GM04503 (cell line): ENCODE measurements around the gene YBX1.
"Not testable (repeated sequence)": the region's sequence is repeated elsewhere in the genome, so short reads cannot be mapped to it uniquely, and the experiment has no call there.

Source experiments
- DNase-seq: peaks from one replicate; pipeline ENCODE4 v3.0.0-alpha.2; 2012; ENCODE audit warnings: low read depth

The YBX1 gene

DNA sequence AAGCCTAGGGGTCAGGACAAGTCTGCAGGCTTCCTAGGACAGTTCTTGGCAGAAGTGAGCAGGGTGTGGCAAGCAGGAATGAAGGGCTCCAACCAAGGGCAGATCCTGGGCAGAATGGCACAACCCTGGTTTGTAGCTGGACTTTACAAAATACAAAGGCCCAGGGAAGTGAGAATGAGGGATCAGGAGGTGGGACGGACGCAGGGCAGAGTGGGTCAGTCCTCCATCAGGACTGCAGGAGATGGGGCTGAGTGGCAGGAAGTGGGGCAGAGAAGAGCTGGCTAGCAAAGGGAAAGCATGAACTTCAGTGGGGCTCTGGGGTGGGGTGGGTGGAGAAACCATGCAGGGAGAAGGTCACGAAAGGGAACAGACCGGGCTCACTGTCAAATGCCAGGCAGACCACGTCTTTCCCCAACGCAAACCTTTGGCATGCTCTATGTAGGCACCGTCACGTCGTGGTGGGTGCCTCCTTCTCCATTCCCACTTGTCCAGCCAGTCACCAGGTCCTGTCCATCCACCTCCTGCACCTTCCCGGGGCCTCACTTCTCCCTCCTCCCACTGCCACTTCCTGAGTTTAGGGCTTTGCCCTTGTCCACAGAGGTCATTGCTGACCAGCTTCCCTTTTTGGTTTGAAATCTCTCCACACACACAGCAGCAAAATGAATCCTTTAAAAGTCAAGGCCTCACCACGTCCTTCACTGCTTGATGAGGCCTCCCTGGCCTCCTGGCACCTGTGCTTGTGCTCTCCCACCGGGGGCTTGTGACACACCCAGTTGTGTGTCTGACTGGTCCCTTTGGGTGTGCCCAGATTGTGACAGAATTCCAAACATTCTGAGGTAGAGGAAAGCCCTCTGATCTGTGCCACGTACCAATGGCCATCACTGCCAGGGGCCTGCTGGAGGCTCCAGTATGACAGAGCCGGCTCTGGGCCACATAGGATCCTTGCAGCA lies 66.5 kb downstream of the YBX1 start:
- DNase-seq: no peak

DNA sequence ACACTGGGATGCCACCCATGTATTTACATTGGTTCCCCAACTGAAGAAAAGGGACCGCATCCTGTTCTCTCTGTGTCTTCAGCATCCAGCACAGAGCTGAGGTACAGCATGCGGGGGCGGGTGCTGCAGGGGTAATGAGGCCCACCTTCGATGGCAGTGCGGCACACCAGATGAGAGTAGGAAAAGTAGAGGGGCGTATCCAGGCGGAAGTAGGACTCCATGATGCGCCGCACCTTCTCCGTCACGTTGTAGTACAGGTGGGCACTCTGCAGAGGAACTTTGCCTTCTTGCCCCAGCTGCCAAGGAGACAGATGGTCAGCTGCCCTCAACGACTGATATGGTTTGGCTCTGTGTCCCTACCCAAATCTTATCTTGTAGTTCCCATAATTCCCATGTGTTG lies 67.8 kb downstream of the YBX1 start:
- no peak for DNase-seq

- not testable (repeated sequence) for DNase-seq
Observed at GRCh38 chr1:42751511-42752070, 69.4 kb downstream of the YBX1 start.

- no peak for DNase-seq
Observed at GRCh38 chr1:42752284-42752683, 70.1 kb downstream of the YBX1 start.

DNA sequence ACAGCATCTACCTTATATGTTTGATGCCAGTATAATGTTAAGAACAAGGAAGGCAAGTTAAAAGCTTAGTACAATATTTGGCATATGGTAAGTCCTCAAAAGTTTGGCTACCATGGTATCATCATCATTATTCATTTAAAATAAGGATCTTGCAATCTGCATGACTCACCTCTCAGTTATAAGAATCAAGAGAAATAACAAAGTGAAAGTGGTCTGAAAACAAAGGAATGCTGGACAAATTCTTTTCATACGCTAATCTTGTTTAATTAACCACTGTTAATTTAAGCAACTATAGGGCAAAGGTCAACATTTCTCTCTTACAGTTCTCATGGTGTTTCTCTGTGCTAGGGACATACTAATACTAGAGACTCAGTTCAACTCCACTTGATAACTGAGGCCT lies 70.9 kb downstream of the YBX1 start:
- DNase-seq: no peak
